ENCODE results near the gene RBM15B. TPM values are rescaled to one million over a fixed set of nuclear protein-coding genes. Genes with fewer than 3 reads are reported as not detected.

The RBM15B gene
- polyA plus RNA-seq, 1 donor (not counting 4 experiments of a cell fraction or from before 2014, with no cell fraction given) = 10.2 TPM

DNA sequence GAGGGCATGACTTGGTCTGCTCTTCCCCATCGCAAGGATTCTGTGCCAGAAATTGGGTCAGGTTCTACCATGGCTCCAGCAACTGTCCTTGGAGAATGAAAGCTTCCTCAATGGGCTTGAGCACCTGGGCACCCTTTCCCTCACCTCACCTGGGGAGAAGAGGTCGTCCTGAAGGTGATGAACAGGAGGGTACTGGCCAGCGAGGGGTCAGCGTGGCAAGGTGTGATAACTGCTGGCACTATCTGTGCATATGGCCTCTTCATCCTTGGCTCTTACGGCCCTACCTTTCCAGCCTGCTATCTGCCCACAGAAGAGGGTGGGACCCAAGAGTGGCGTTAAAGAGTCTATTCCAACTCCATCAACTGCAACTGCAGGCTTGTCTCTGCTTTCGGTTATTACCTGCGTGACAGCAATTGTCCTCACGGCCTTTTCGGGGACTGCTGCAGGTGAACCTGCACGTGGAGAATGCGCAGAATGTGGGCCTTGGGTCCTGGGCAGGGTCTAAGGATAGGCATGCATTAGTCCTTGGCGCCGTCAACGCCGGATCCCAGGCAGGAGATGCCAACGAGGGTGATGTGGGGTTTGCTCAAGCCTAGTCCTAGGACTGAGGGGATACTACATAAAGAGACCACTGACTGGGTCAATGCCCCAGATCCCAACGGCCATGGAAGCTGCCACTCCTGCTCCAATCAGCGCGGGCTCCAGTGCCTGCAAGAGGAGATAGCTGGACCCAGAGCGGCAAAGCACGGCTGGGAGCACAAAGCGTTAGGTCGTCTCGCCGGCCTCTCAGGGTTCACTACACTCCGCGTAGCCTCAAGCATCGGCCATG, 625 bp upstream of the RBM15B start:
- no peak overlapping the region for H2AFZ ChIP-seq (ENCODE audit: control insufficient read depth, low read length)
- H3K9me3 ChIP-seq (ENCODE audit: control insufficient read depth, low read depth, low read length) = no peaks in the 10 kb centered on the region
- TF ChIP-seq EZH2 (IDR thresholded peaks at IDR 0.05; ENCODE audit: low read length) = no peak
- TF ChIP-seq, protein P1, sequence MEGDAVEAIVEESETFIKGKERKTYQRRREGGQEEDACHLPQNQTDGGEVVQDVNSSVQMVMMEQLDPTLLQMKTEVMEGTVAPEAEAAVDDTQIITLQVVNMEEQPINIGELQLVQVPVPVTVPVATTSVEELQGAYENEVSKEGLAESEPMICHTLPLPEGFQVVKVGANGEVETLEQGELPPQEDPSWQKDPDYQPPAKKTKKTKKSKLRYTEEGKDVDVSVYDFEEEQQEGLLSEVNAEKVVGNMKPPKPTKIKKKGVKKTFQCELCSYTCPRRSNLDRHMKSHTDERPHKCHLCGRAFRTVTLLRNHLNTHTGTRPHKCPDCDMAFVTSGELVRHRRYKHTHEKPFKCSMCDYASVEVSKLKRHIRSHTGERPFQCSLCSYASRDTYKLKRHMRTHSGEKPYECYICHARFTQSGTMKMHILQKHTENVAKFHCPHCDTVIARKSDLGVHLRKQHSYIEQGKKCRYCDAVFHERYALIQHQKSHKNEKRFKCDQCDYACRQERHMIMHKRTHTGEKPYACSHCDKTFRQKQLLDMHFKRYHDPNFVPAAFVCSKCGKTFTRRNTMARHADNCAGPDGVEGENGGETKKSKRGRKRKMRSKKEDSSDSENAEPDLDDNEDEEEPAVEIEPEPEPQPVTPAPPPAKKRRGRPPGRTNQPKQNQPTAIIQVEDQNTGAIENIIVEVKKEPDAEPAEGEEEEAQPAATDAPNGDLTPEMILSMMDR (optimal IDR thresholded peaks at IDR 0.05 in 1 of 3, IDR thresholded peaks at IDR 0.05 in 1 of 3, conservative IDR thresholded peaks at IDR 0.05 in 1 of 3; ENCODE audit: extremely low read depth in 1 of 3, insufficient read depth in 2 of 3, low read length in 3 of 3) = no peak
- peak; percentile 76 for FAIRE-seq
- dilution Hi-C loops (cut with MboI; ENCODE audit: extremely low pct_ligation_motif_present, low sequenced_read_pairs) = loop anchor here (25.0 kb wide), 1 partner anchor 778 kb away; the partner anchor contains the start of genes CISH and MAPKAPK3
- H3K4me3 ChIP-seq (ENCODE audit: control insufficient read depth in 2 of 3, extremely low read depth in 1 of 3, insufficient read depth in 2 of 3, low read depth in 1 of 3, low read length in 3 of 3) = peak overlapping the region; percentile 1 to 45 (median 27)
- peaks cover 30 to 51% of the 10 kb centered on the region in 2 experiments for H3K36me3 ChIP-seq (ENCODE audit: control insufficient read depth in 2 of 2, extremely low read depth in 1 of 2, insufficient read depth in 2 of 2, low read length in 2 of 2)
- peaks cover 66% of the 10 kb centered on the region for H3K79me2 ChIP-seq (ENCODE audit: control insufficient read depth, insufficient read depth, low read length)
- peaks cover 46% of the 10 kb centered on the region for H3K4me1 ChIP-seq (ENCODE audit: control insufficient read depth, extremely low read depth, insufficient read depth, low read length)
- no peak for DNase-seq (ENCODE audit: low read depth, low spot score)
- peak overlapping the region; percentile 43 for H3K9ac ChIP-seq (ENCODE audit: control insufficient read depth, extremely low read depth, insufficient read depth, low read length)
- peaks cover 27% of the 10 kb centered on the region for H4K20me1 ChIP-seq (ENCODE audit: control insufficient read depth, extremely low read depth, insufficient read depth, low read length)
- peak overlapping the region; percentile 62 for H3K4me2 ChIP-seq (ENCODE audit: control insufficient read depth, extremely low read depth, insufficient read depth, low read depth, low read length)
- no peak overlapping the region for H3K27ac ChIP-seq (ENCODE audit: control insufficient read depth, insufficient read depth, low read length)
- no peaks in the 10 kb centered on the region for H3K27me3 ChIP-seq (ENCODE audit: control insufficient read depth, extremely low read depth, insufficient read depth, low read length)
- H3K9me1 ChIP-seq (ENCODE audit: control insufficient read depth, extremely low read depth, insufficient read depth, low read length) = no peaks in the 10 kb centered on the region

DNA sequence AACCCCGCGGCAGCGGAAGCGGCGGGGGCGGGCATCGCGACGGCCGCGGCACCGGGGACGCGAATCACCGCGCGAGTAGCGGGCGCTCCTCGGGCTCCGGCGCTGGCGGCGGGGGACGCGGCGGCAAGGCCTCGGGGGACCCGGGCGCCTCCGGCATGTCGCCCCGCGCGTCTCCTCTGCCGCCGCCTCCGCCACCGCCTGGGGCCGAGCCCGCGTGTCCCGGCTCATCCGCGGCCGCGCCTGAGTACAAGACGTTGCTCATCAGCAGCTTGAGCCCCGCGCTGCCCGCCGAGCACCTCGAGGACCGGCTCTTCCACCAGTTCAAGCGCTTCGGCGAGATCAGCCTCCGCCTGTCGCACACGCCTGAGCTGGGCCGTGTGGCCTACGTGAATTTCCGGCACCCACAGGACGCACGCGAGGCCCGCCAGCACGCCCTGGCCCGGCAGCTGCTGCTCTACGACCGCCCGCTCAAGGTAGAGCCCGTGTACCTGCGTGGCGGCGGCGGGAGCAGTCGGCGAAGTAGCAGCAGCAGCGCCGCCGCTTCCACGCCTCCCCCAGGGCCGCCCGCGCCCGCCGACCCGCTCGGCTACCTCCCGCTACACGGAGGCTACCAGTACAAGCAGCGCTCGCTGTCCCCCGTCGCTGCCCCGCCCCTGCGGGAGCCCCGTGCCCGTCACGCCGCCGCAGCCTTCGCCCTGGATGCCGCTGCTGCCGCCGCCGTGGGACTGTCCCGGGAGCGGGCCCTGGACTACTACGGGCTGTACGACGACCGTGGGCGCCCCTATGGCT, 675 bp downstream of the RBM15B start:
- H3K27ac ChIP-seq (ENCODE audit: control insufficient read depth, insufficient read depth, low read length) = peak overlapping the region; percentile 70
- H3K9ac ChIP-seq (ENCODE audit: control insufficient read depth, extremely low read depth, insufficient read depth, low read length) = peak overlapping the region; percentile 86
- no peak for TF ChIP-seq EZH2 (IDR thresholded peaks at IDR 0.05; ENCODE audit: low read length)
- TF ChIP-seq, protein P1 (optimal IDR thresholded peaks at IDR 0.05 in 1 of 3, IDR thresholded peaks at IDR 0.05 in 1 of 3, conservative IDR thresholded peaks at IDR 0.05 in 1 of 3; ENCODE audit: extremely low read depth in 1 of 3, insufficient read depth in 2 of 3, low read length in 3 of 3) = no peak
- H3K4me3 ChIP-seq (ENCODE audit: control insufficient read depth in 2 of 3, extremely low read depth in 1 of 3, insufficient read depth in 2 of 3, low read depth in 1 of 3, low read length in 3 of 3) = peak overlapping the region; percentile 58 to 69 (median 62)
- peaks cover 39% of the 10 kb centered on the region for H3K4me1 ChIP-seq (ENCODE audit: control insufficient read depth, extremely low read depth, insufficient read depth, low read length)
- H4K20me1 ChIP-seq (ENCODE audit: control insufficient read depth, extremely low read depth, insufficient read depth, low read length) = peaks cover 35% of the 10 kb centered on the region
- peaks cover 63% of the 10 kb centered on the region for H3K79me2 ChIP-seq (ENCODE audit: control insufficient read depth, insufficient read depth, low read length)
- no peak for FAIRE-seq
- peak overlapping the region; percentile 87 for H3K4me2 ChIP-seq (ENCODE audit: control insufficient read depth, extremely low read depth, insufficient read depth, low read depth, low read length)
- H3K9me1 ChIP-seq (ENCODE audit: control insufficient read depth, extremely low read depth, insufficient read depth, low read length) = no peaks in the 10 kb centered on the region
- peaks cover 38 to 57% of the 10 kb centered on the region in 2 experiments for H3K36me3 ChIP-seq (ENCODE audit: control insufficient read depth in 2 of 2, extremely low read depth in 1 of 2, insufficient read depth in 2 of 2, low read length in 2 of 2)
- no peak for DNase-seq (ENCODE audit: low read depth, low spot score)
- dilution Hi-C loops (cut with MboI; ENCODE audit: extremely low pct_ligation_motif_present, low sequenced_read_pairs) = loop anchor here (25.0 kb wide), 1 partner anchor 779 kb away; the partner anchor contains the start of genes CISH and MAPKAPK3
- H3K27me3 ChIP-seq (ENCODE audit: control insufficient read depth, extremely low read depth, insufficient read depth, low read length) = no peaks in the 10 kb centered on the region
- H3K9me3 ChIP-seq (ENCODE audit: control insufficient read depth, low read depth, low read length) = no peaks in the 10 kb centered on the region
- peak overlapping the region; percentile 7 for H2AFZ ChIP-seq (ENCODE audit: control insufficient read depth, low read length)

Data from keratinocyte (primary cell).